K562 (cell line): ENCODE data around the gene POLL. TPM values are rescaled to one million over a fixed set of nuclear protein-coding genes. Genes with fewer than 3 reads are reported as not detected.

Experiments used
- CHD2 ChIP-seq: IDR thresholded peaks from 2 replicates; pipeline ENCODE4 v1.6.1; 2011; ENCODE audit warnings: low read depth, low read length
- DNMT1 ChIP-seq: fragments of 450-650 bp; IDR thresholded peaks from 2 replicates; pipeline ENCODE4 v1.6.1; 2016; ENCODE audit warnings: antibody characterized with exemption, mild to moderate bottlenecking
- HDAC1 ChIP-seq, 2 experiments: fragments of 450-650 bp; IDR thresholded peaks; 2 replicates each; pipeline ENCODE4 v1.6.1; 2016 to 2017; ENCODE audit warnings: inconsistent platforms in 1 of 2, mild to moderate bottlenecking in 1 of 2, moderate library complexity in 1 of 2
- HDAC2 ChIP-seq: fragments of 450-650 bp; IDR thresholded peaks from 2 replicates; pipeline ENCODE4 v1.6.1; 2016; ENCODE audit warnings: mild to moderate bottlenecking
- MTA2 ChIP-seq: fragments of 450-650 bp; IDR thresholded peaks from 2 replicates; pipeline ENCODE4 v1.6.1; 2016; ENCODE audit warnings: low read depth
- NEUROD1 ChIP-seq: fragments of 150-350 bp; IDR thresholded peaks from 2 replicates; pipeline ENCODE4 v1.6.1; 2014; ENCODE audit warnings: borderline replicate concordance, low read length, low read depth; ENCODE audit not compliant: partially characterized antibody
- NR1H2 ChIP-seq: sonication (generic); formaldehyde crosslinking; IDR thresholded peaks from 2 replicates; pipeline ENCODE4 v1.4.0; 2020; ENCODE audit warnings: mild to moderate bottlenecking, missing genetic modification reagents
- PHB ChIP-seq: fragments of 250-450 bp; sonication (Bioruptor Pico); IDR thresholded peaks from 2 replicates; pipeline ENCODE4 v1.5.0; 2021
- SAFB2 ChIP-seq: fragments of 200-400 bp; formaldehyde crosslinking; IDR thresholded peaks from 2 replicates; pipeline ENCODE4 v1.6.1; 2018; ENCODE audit warnings: borderline replicate concordance, low read length, low read depth, moderate library complexity; ENCODE audit not compliant: severe bottlenecking
- SAP30 ChIP-seq: fragments of 200-600 bp; sonication (generic); IDR thresholded peaks from 2 replicates; pipeline ENCODE4 v1.6.1; 2012; ENCODE audit warnings: borderline replicate concordance, low read depth, mild to moderate bottlenecking, moderate library complexity, low read length, control low read depth, inconsistent platforms; ENCODE audit not compliant: insufficient read depth, poor library complexity, severe bottlenecking
- SETDB1 ChIP-seq: IDR thresholded peaks from one replicate; pipeline ENCODE4 v1.6.1; 2012; ENCODE audit warnings: low read length, control low read depth, inconsistent platforms
- SMAD1 ChIP-seq: fragments of 150-350 bp; IDR thresholded peaks from 2 replicates; pipeline ENCODE4 v1.6.1; 2014; ENCODE audit warnings: low read length, low read depth; ENCODE audit not compliant: partially characterized antibody
- SMARCA4 ChIP-seq: fragments of 450-650 bp; IDR thresholded peaks from 2 replicates; pipeline ENCODE4 v1.6.1; 2016
- TARDBP ChIP-seq: fragments of 450-650 bp; IDR thresholded peaks from 2 replicates; pipeline ENCODE4 v1.6.1; 2016
- TEAD1 ChIP-seq, 2 experiments: fragments of 450-650 bp in 1 of 2; sonication (generic) in 1 of 2; formaldehyde crosslinking; IDR thresholded peaks; 2 replicates each; pipeline versions ENCODE4 v1.4.0 to v1.8.0; 2020 to 2022; ENCODE audit warnings: mild to moderate bottlenecking in 2 of 2, missing genetic modification reagents in 1 of 2
- ZNF347 ChIP-seq: fragments of 450-650 bp; formaldehyde crosslinking; IDR thresholded peaks from 2 replicates; pipeline ENCODE4 v1.4.0; 2020; ENCODE audit warnings: low read depth, mild to moderate bottlenecking, moderate library complexity
- ZNF584 ChIP-seq: fragments of 200-800 bp; sonication (Bioruptor generic); IDR thresholded peaks from 2 replicates; pipeline ENCODE4 v1.6.1; 2016; ENCODE audit warnings: low read depth, mild to moderate bottlenecking, missing genetic modification characterization, missing compliant biosample characterization
- polyA plus RNA-seq, 8 experiments: library from polyadenylated mRNA; depleted of rRNA in 4 of 8; stranded (reverse) in 5 of 8; unstranded in 3 of 8; fragments of >200 nt; fragmentation: Nextera tagmentation in 2 of 8; fragmentation: Illumina TruSeq in 1 of 8; extraction: Ambion mirVana in 2 of 8; extraction: Trizol in 1 of 8; gene quantifications; 2 replicates each; pipeline versions ENCODE4 v1.2.1 to v1.2.3, GENCODE V29; 2011 to 2014; ENCODE audit warnings: inconsistent platforms in 1 of 8, missing spikeins in 1 of 8
- total RNA-seq, 7 experiments: library from RNA; depleted of rRNA in 6 of 7; stranded (reverse); fragments of >200 nt in 6 of 7; fragmentation: Illumina TruSeq in 2 of 7; extraction: Trizol in 2 of 7; gene quantifications; 2 replicates each; pipeline versions ENCODE4 v1.2.1 to v1.2.3, GENCODE V29; 2011 to 2021; ENCODE audit warnings: low replicate concordance in 1 of 7
- TF ChIP-seq, protein P1 (sequence below): fragments of 450-650 bp; IDR thresholded peaks from 2 replicates; pipeline ENCODE4 v1.6.1; 2016; ENCODE audit warnings: low read depth
- TF ChIP-seq, protein P2 (sequence below): fragments of 450-650 bp; IDR thresholded peaks from 2 replicates; pipeline ENCODE4 v1.6.1; 2017; ENCODE audit warnings: antibody characterized with exemption, mild to moderate bottlenecking

POLL gene
- total and polyA plus RNA-seq, 9 of the 15 experiments (the other 6 are each of a cell fraction or from before 2014, with no cell fraction given), result 1.2 to 18.7 (median 10.9) TPM

DNA sequence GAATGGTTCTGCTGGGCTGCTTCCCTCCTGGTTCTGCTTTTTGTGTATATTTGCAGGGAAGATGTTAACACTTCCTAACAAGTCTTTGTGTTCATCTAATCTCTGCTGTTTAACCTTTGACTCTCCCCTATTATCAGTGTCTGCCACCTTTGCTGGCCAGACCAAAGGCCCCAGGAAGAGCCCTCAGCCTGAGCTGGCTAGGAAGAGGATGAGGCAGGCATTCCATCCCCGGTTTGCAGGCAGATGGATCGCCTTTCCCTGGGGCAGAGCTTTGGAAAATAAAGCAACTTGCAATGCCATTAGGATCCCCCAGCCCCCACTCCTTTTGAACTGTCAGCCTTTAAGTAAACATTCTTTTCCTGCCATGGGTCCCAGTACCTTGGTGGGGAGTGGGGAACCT, 19.1 kb upstream of the POLL start (continued):
- TF ChIP-seq SAP30 (no peak), TARDBP (no peak), HDAC1 (IDR thresholded peaks at IDR 0.05) (no peak), HDAC2 (no peak), SETDB1 (no peak), ZNF584 (CRISPR knock-in tag) (no peak), ZNF347 (no peak), MTA2 (peak; percentile 44; the same call in 1 of the 2 replicates), CHD2 (no peak), SAFB2 (no peak), SMAD1 (no peak), DNMT1 (no peak), NEUROD1 (no peak), NR1H2 (CRISPR knock-in tag) (no peak), PHB (no peak), SMARCA4 (no peak), TEAD1 (CRISPR knock-in tag; IDR thresholded peaks at IDR 0.05) (no peak)
- TF ChIP-seq, protein P1, sequence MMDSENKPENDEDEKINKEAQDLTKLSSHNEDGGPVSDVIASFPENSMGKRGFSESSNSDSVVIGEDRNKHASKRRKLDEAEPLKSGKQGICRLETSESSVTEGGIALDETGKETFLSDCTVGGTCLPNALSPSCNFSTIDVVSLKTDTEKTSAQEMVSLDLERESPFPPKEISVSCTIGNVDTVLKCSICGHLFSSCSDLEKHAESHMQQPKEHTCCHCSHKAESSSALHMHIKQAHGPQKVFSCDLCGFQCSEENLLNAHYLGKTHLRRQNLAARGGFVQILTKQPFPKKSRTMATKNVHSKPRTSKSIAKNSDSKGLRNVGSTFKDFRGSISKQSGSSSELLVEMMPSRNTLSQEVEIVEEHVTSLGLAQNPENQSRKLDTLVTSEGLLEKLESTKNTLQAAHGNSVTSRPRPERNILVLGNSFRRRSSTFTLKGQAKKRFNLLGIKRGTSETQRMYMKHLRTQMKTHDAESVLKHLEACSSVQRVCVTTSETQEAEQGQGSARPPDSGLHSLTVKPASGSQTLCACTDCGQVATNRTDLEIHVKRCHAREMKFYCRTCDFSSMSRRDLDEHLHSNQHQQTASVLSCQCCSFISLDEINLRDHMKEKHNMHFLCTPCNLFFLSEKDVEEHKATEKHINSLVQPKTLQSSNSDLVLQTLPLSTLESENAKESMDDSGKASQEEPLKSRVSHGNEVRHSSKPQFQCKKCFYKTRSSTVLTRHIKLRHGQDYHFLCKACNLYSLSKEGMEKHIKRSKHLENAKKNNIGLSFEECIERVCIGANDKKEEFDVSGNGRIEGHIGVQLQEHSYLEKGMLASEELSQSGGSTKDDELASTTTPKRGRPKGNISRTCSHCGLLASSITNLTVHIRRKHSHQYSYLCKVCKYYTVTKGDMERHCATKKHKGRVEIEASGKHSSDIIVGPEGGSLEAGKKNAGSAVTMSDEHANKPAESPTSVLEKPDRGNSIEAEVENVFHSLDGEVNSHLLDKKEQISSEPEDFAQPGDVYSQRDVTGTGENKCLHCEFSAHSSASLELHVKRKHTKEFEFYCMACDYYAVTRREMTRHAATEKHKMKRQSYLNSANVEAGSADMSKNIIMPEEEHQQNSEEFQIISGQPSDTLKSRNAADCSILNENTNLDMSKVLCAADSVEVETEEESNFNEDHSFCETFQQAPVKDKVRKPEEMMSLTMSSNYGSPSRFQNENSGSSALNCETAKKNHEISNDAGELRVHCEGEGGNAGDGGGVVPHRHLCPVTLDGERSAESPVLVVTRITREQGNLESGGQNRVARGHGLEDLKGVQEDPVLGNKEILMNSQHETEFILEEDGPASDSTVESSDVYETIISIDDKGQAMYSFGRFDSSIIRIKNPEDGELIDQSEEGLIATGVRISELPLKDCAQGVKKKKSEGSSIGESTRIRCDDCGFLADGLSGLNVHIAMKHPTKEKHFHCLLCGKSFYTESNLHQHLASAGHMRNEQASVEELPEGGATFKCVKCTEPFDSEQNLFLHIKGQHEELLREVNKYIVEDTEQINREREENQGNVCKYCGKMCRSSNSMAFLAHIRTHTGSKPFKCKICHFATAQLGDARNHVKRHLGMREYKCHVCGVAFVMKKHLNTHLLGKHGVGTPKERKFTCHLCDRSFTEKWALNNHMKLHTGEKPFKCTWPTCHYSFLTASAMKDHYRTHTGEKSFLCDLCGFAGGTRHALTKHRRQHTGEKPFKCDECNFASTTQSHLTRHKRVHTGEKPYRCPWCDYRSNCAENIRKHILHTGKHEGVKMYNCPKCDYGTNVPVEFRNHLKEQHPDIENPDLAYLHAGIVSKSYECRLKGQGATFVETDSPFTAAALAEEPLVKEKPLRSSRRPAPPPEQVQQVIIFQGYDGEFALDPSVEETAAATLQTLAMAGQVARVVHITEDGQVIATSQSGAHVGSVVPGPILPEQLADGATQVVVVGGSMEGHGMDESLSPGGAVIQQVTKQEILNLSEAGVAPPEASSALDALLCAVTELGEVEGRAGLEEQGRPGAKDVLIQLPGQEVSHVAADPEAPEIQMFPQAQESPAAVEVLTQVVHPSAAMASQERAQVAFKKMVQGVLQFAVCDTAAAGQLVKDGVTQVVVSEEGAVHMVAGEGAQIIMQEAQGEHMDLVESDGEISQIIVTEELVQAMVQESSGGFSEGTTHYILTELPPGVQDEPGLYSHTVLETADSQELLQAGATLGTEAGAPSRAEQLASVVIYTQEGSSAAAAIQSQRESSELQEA, result no peak
- TF ChIP-seq, protein P2, sequence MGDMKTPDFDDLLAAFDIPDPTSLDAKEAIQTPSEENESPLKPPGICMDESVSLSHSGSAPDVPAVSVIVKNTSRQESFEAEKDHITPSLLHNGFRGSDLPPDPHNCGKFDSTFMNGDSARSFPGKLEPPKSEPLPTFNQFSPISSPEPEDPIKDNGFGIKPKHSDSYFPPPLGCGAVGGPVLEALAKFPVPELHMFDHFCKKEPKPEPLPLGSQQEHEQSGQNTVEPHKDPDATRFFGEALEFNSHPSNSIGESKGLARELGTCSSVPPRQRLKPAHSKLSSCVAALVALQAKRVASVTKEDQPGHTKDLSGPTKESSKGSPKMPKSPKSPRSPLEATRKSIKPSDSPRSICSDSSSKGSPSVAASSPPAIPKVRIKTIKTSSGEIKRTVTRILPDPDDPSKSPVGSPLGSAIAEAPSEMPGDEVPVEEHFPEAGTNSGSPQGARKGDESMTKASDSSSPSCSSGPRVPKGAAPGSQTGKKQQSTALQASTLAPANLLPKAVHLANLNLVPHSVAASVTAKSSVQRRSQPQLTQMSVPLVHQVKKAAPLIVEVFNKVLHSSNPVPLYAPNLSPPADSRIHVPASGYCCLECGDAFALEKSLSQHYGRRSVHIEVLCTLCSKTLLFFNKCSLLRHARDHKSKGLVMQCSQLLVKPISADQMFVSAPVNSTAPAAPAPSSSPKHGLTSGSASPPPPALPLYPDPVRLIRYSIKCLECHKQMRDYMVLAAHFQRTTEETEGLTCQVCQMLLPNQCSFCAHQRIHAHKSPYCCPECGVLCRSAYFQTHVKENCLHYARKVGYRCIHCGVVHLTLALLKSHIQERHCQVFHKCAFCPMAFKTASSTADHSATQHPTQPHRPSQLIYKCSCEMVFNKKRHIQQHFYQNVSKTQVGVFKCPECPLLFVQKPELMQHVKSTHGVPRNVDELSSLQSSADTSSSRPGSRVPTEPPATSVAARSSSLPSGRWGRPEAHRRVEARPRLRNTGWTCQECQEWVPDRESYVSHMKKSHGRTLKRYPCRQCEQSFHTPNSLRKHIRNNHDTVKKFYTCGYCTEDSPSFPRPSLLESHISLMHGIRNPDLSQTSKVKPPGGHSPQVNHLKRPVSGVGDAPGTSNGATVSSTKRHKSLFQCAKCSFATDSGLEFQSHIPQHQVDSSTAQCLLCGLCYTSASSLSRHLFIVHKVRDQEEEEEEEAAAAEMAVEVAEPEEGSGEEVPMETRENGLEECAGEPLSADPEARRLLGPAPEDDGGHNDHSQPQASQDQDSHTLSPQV, result no peak
